Ovary (tissue), 3 donors: ENCODE results near the gene WDR7.

Source experiments
- POLR2A ChIP-seq: fragments of 450-650 bp; IDR thresholded peaks from one replicate; pipeline ENCODE4 v1.6.1; 2017; ENCODE audit warnings: antibody characterized with exemption, mild to moderate bottlenecking, moderate library complexity
- TF ChIP-seq, protein P1 (sequence below), 3 donors: fragments of 450-650 bp in 2 of 3; fragments of 200-600 bp in 1 of 3; IDR thresholded peaks; one replicate each; pipeline versions ENCODE4 v1.5.1 to v1.8.0; 2016 to 2022; ENCODE audit warnings: antibody characterized with exemption in 3 of 3, mild to moderate bottlenecking in 1 of 3
- donor health status: DM: no; HTN: no; CAD: no.

DNA sequence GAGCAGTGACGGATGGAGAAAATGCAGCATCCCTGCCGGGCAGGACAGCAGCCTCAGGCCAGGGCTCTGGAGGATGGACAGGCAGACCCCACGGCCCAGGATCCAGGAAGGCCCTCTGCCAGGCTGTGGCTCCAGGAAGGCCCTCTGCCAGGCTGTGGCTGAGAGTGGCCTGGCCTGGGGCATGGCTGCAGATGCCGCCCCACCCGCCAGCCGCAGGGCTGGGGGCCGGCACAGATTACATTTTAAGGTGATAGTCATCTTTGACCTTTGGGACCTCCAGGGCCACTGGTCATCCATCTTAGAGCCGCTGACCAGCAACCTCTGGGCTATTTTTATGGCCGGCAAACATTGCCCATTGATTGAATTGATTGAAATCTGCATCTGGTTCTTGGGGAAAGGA is 397.7 kb downstream of the WDR7 start:
- TF ChIP-seq, protein P1, sequence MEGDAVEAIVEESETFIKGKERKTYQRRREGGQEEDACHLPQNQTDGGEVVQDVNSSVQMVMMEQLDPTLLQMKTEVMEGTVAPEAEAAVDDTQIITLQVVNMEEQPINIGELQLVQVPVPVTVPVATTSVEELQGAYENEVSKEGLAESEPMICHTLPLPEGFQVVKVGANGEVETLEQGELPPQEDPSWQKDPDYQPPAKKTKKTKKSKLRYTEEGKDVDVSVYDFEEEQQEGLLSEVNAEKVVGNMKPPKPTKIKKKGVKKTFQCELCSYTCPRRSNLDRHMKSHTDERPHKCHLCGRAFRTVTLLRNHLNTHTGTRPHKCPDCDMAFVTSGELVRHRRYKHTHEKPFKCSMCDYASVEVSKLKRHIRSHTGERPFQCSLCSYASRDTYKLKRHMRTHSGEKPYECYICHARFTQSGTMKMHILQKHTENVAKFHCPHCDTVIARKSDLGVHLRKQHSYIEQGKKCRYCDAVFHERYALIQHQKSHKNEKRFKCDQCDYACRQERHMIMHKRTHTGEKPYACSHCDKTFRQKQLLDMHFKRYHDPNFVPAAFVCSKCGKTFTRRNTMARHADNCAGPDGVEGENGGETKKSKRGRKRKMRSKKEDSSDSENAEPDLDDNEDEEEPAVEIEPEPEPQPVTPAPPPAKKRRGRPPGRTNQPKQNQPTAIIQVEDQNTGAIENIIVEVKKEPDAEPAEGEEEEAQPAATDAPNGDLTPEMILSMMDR (IDR thresholded peaks at IDR 0.05): no peak
- no peak for TF ChIP-seq POLR2A
